WTC11 (cell line): Measurements from ENCODE around the gene MELK. TPM values are rescaled to one million over a fixed set of nuclear protein-coding genes. Genes with fewer than 3 reads are reported as not detected.

ENCODE experiments used
- ATAC-seq: fragments of 200-7000 bp; cut with Tn5 transposase; 2 replicates; pipeline ENCODE4 v1.10.0; 2021; ENCODE audit warnings: mild to moderate bottlenecking, moderate library complexity
- CTCF ChIA-PET: fragments of 300-600 bp; sonication (Branson Sonifier 250); formaldehyde crosslinking; loops from one replicate; lab custom pipeline; 2021; ENCODE audit warnings: antibody characterized with exemption; lab: Charles Lee
- POLR2A ChIA-PET: fragments of 350-600 bp; sonication (Branson Sonifier 250); formaldehyde crosslinking; loops from one replicate; lab custom pipeline; 2021; ENCODE audit warnings: antibody characterized with exemption; lab: Charles Lee
- DNase-seq: peaks from one replicate; pipeline ENCODE4 v3.0.0; 2021; ENCODE audit warnings: low spot score
- H3K27ac Mint-ChIP-seq: 2 replicates; pipeline ENCODE4 v1.8.0; 2021; ENCODE audit warnings: mixed read lengths
- H3K27me3 Mint-ChIP-seq: 2 replicates; pipeline ENCODE4 v1.8.0; 2021; ENCODE audit warnings: low read depth, mild to moderate bottlenecking, moderate library complexity, mixed read lengths
- H3K36me3 Mint-ChIP-seq: 2 replicates; pipeline ENCODE4 v1.8.0; 2021; ENCODE audit warnings: mixed read lengths
- H3K4me1 Mint-ChIP-seq: 2 replicates; pipeline ENCODE4 v1.8.0; 2022; ENCODE audit warnings: mixed read lengths
- H3K4me3 Mint-ChIP-seq: 2 replicates; pipeline ENCODE4 v1.8.0; 2021; ENCODE audit warnings: mild to moderate bottlenecking, moderate library complexity, mixed read lengths
- H3K9me3 Mint-ChIP-seq: 2 replicates; pipeline ENCODE4 v1.8.0; 2021; ENCODE audit warnings: mixed read lengths
- ATF1 ChIP-seq: sonication (generic); formaldehyde crosslinking; IDR thresholded peaks from 2 replicates; pipeline ENCODE4 v1.8.1; 2023; ENCODE audit warnings: mild to moderate bottlenecking, moderate library complexity, missing genetic modification reagents
- CTCF ChIP-seq: fragments of 200-600 bp; IDR thresholded peaks from 2 replicates; pipeline ENCODE4 v1.8.0; 2022; ENCODE audit warnings: antibody characterized with exemption
- E2F1 ChIP-seq: sonication (generic); formaldehyde crosslinking; IDR thresholded peaks from 2 replicates; pipeline ENCODE4 v1.8.0; 2022; ENCODE audit warnings: mild to moderate bottlenecking, missing genetic modification reagents
- E2F5 ChIP-seq: sonication (generic); formaldehyde crosslinking; IDR thresholded peaks from 2 replicates; pipeline ENCODE4 v1.8.1; 2022; ENCODE audit warnings: mild to moderate bottlenecking, moderate library complexity, missing genetic modification reagents
- ELF4 ChIP-seq: sonication (generic); formaldehyde crosslinking; IDR thresholded peaks from 2 replicates; pipeline ENCODE4 v1.8.1; 2022; ENCODE audit warnings: low read depth, mild to moderate bottlenecking, moderate library complexity, missing genetic modification reagents
- ETV6 ChIP-seq: sonication (generic); formaldehyde crosslinking; IDR thresholded peaks from 2 replicates; pipeline ENCODE4 v1.8.1; 2022; ENCODE audit warnings: mild to moderate bottlenecking, missing genetic modification reagents
- GRHL2 ChIP-seq: fragments of 250-450 bp; sonication (Bioruptor Pico); IDR thresholded peaks from 2 replicates; pipeline ENCODE4 v1.8.0; 2022; ENCODE audit warnings: mild to moderate bottlenecking, moderate library complexity; ENCODE audit not compliant: insufficient replicate concordance, severe bottlenecking
- KAT7 ChIP-seq: sonication (generic); formaldehyde crosslinking; IDR thresholded peaks from 2 replicates; pipeline ENCODE4 v1.8.1; 2023; ENCODE audit warnings: missing genetic modification reagents, mild to moderate bottlenecking, borderline replicate concordance
- MLX ChIP-seq: sonication (generic); formaldehyde crosslinking; IDR thresholded peaks from 2 replicates; pipeline ENCODE4 v1.8.1; 2023; ENCODE audit warnings: mild to moderate bottlenecking, missing genetic modification reagents, moderate library complexity
- NFYB ChIP-seq: sonication (generic); formaldehyde crosslinking; conservative IDR thresholded peaks from 2 replicates; pipeline ENCODE4 v1.8.0; 2022; ENCODE audit warnings: low read depth, missing genetic modification reagents
- NR3C1 ChIP-seq: sonication (generic); formaldehyde crosslinking; conservative IDR thresholded peaks from 2 replicates; pipeline ENCODE4 v1.8.1; 2023; ENCODE audit warnings: low read depth, mild to moderate bottlenecking, missing genetic modification reagents
- RELA ChIP-seq: sonication (generic); formaldehyde crosslinking; IDR thresholded peaks from 2 replicates; pipeline ENCODE4 v1.8.1; 2022; ENCODE audit warnings: missing genetic modification reagents, mild to moderate bottlenecking, borderline replicate concordance
- STAT6 ChIP-seq: sonication (generic); formaldehyde crosslinking; conservative IDR thresholded peaks from 2 replicates; pipeline ENCODE4 v1.8.1; 2023; ENCODE audit warnings: mild to moderate bottlenecking, low read depth, missing genetic modification reagents, moderate library complexity
- TCF7 ChIP-seq: sonication (generic); formaldehyde crosslinking; IDR thresholded peaks from 2 replicates; pipeline ENCODE4 v1.8.0; 2022; ENCODE audit warnings: mild to moderate bottlenecking, low read depth, missing genetic modification reagents, moderate library complexity
- TEAD1 ChIP-seq: sonication (generic); formaldehyde crosslinking; IDR thresholded peaks from 2 replicates; pipeline ENCODE4 v1.8.0; 2022; ENCODE audit warnings: mild to moderate bottlenecking, missing genetic modification reagents
- TP53 ChIP-seq: sonication (generic); formaldehyde crosslinking; IDR thresholded peaks from 2 replicates; pipeline ENCODE4 v1.8.1; 2023; ENCODE audit warnings: mild to moderate bottlenecking, missing genetic modification reagents
- USF1 ChIP-seq: sonication (generic); formaldehyde crosslinking; IDR thresholded peaks from 2 replicates; pipeline ENCODE4 v1.8.0; 2022; ENCODE audit warnings: mild to moderate bottlenecking, missing genetic modification reagents
- ZMAT4 ChIP-seq: fragments of 250-450 bp; sonication (Bioruptor Pico); IDR thresholded peaks from 2 replicates; pipeline ENCODE4 v1.9.0; 2021; ENCODE audit warnings: mild to moderate bottlenecking
- total RNA-seq: library from RNA; stranded (reverse); gene quantifications from 3 replicates; pipeline ENCODE4 v1.2.3, GENCODE V29; 2021
- TF ChIP-seq, protein P1 (sequence below): sonication (generic); formaldehyde crosslinking; IDR thresholded peaks from 2 replicates; pipeline ENCODE4 v1.8.1; 2022; ENCODE audit warnings: missing genetic modification reagents, borderline replicate concordance
- TF ChIP-seq, protein P2 (sequence below): sonication (generic); formaldehyde crosslinking; IDR thresholded peaks from 2 replicates; pipeline ENCODE4 v1.8.1; 2022; ENCODE audit warnings: mild to moderate bottlenecking, missing genetic modification reagents, moderate library complexity, borderline replicate concordance

MELK gene
- total RNA-seq, 1 experiment from 2014 or later, result 53.2 TPM

GRCh38 chr9:36598273-36598672, 25.6 kb downstream of the MELK start:
- Mint-ChIP-seq H3K27ac (0 out of 2 replicates have a peak overlapping the region, but pooled peaks have one; percentile 4), H3K4me3 (no peak overlapping the region), H3K9me3 (no peaks in the 10 kb centered on the region), H3K36me3 (peaks cover 77% of the 10 kb centered on the region)
- no peak for ATAC-seq
- CTCF ChIA-PET, result interaction anchor here (0.5 to 2.0 kb wide), 6 partner anchors 34 to 191 kb away, joined by 3 to 11 read pairs (median 3); no protein-coding TSS in a partner anchor
- no peak for TF ChIP-seq ELF4
- TF ChIP-seq MLX (CRISPR knock-in tag), result no peak
- TF ChIP-seq ATF1 (CRISPR knock-in tag), result no peak
- TF ChIP-seq GRHL2 (CRISPR knock-in tag), result no peak
- no peak for TF ChIP-seq NR3C1 (CRISPR knock-in tag)
- TF ChIP-seq, all 79 proteins: peak for 0
- POLR2A ChIA-PET, result no interaction called here
- Mint-ChIP-seq H3K4me1 (no peaks in the 10 kb centered on the region), H3K27me3 (no peaks in the 10 kb centered on the region)
- no peak for DNase-seq

- DNase-seq, result no peak
- ATAC-seq, result no peak
- H3K9me3 Mint-ChIP-seq, result no peaks in the 10 kb centered on the region
- TF ChIP-seq, protein P1, sequence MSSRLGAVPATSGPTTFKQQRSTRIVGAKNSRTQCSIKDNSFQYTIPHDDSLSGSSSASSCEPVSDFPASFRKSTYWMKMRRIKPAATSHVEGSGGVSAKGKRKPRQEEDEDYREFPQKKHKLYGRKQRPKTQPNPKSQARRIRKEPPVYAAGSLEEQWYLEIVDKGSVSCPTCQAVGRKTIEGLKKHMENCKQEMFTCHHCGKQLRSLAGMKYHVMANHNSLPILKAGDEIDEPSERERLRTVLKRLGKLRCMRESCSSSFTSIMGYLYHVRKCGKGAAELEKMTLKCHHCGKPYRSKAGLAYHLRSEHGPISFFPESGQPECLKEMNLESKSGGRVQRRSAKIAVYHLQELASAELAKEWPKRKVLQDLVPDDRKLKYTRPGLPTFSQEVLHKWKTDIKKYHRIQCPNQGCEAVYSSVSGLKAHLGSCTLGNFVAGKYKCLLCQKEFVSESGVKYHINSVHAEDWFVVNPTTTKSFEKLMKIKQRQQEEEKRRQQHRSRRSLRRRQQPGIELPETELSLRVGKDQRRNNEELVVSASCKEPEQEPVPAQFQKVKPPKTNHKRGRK (CRISPR knock-in tag), result no peak
- TF ChIP-seq TEAD1 (CRISPR knock-in tag) (no peak), KAT7 (CRISPR knock-in tag) (no peak)
- POLR2A ChIA-PET, result no interaction called here
- H3K4me1 Mint-ChIP-seq, result no peaks in the 10 kb centered on the region
- no peak overlapping the region for H3K4me3 Mint-ChIP-seq
- H3K27me3 Mint-ChIP-seq, result no peaks in the 10 kb centered on the region
- CTCF ChIA-PET, result interaction anchor here (0.7 kb wide), 1 partner anchor 30 kb away, joined by 3 read pairs; no protein-coding TSS in a partner anchor
- H3K27ac Mint-ChIP-seq, result no peak overlapping the region
- peaks cover 66% of the 10 kb centered on the region for H3K36me3 Mint-ChIP-seq
These were observed 30.3 kb downstream of the MELK start for GRCh38 chr9:36603006-36603405.

DNA sequence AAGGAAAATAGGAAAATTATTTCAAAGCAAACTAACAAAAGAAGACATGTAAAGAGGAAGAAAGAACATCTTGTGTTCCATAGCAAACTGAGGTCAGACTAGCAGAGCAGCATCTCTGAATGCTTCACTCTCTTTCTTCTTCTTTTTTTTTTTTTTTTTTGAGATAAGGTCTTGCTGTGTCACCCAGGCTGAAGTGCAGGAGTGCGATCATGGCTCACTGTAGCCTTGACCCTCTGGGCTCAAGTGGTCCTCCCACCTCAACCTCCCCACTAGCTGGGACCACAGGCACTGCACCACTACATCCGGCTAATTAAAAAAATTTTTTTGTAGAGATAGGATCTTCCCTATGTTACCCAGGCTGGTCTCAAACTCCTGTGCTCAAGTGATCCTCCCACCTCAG, 36.6 kb downstream of the MELK start:
- no peak overlapping the region for H3K27ac Mint-ChIP-seq
- ATAC-seq (no peak), DNase-seq (no peak)
- POLR2A ChIA-PET, result interaction anchor here (0.5 kb wide), 1 partner anchor 11 kb away, joined by 4 read pairs; no protein-coding TSS in a partner anchor
- CTCF ChIA-PET, result no interaction called here
- no peaks in the 10 kb centered on the region for H3K4me1 Mint-ChIP-seq
- H3K27me3 Mint-ChIP-seq, result no peaks in the 10 kb centered on the region
- peaks cover 12% of the 10 kb centered on the region for H3K9me3 Mint-ChIP-seq
- H3K36me3 Mint-ChIP-seq, result peaks cover 56% of the 10 kb centered on the region
- H3K4me3 Mint-ChIP-seq, result no peak overlapping the region
- no peak for TF ChIP-seq ZMAT4 (CRISPR knock-in tag)
- no peak for TF ChIP-seq STAT6 (CRISPR knock-in tag)
- no peak for TF ChIP-seq USF1
- TF ChIP-seq, protein P2, sequence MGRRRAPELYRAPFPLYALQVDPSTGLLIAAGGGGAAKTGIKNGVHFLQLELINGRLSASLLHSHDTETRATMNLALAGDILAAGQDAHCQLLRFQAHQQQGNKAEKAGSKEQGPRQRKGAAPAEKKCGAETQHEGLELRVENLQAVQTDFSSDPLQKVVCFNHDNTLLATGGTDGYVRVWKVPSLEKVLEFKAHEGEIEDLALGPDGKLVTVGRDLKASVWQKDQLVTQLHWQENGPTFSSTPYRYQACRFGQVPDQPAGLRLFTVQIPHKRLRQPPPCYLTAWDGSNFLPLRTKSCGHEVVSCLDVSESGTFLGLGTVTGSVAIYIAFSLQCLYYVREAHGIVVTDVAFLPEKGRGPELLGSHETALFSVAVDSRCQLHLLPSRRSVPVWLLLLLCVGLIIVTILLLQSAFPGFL (CRISPR knock-in tag), result no peak
- TF ChIP-seq RELA, result no peak
- TF ChIP-seq E2F1, result no peak
- TF ChIP-seq ETV6 (CRISPR knock-in tag), result no peak
- no peak for TF ChIP-seq E2F5 (CRISPR knock-in tag)
- no peak for TF ChIP-seq CTCF
- TF ChIP-seq TCF7, result no peak
- TF ChIP-seq NFYB (CRISPR knock-in tag), result no peak
- no peak for TF ChIP-seq TP53 (CRISPR knock-in tag)
